HAP-1 (cell line): ENCODE results near the gene GPC3.

Experiments used
- DNase-seq, 2 experiments: peaks; one replicate each; pipeline ENCODE4 v3.0.0-alpha.2; 2016 to 2020; ENCODE audit warnings: low spot score in 2 of 2
- H3K27me3 ChIP-seq: fragments of 250-450 bp; sonication (Bioruptor Pico); 2 replicates; pipeline ENCODE4 v1.5.1; 2020; ENCODE audit warnings: low read depth, mild to moderate bottlenecking, moderate library complexity
- H3K36me3 ChIP-seq: fragments of 250-450 bp; sonication (Bioruptor Pico); replicated peaks from 2 replicates; pipeline ENCODE4 v1.5.1; 2020; ENCODE audit warnings: mild to moderate bottlenecking
- H3K4me1 ChIP-seq: fragments of 250-450 bp; sonication (Bioruptor Pico); 2 replicates; pipeline ENCODE4 v1.5.1; 2020; ENCODE audit warnings: mild to moderate bottlenecking
- H3K4me3 ChIP-seq: fragments of 250-450 bp; sonication (Bioruptor Pico); 2 replicates; pipeline ENCODE4 v1.5.1; 2020; ENCODE audit warnings: mild to moderate bottlenecking, moderate library complexity
- H3K9me3 ChIP-seq: fragments of 250-450 bp; sonication (Bioruptor Pico); 2 replicates; pipeline ENCODE4 v1.5.1; 2020; ENCODE audit warnings: mild to moderate bottlenecking, moderate library complexity
- in situ Hi-C: fragments of 300-500 bp; cut with MboI; formaldehyde crosslinking; loops from 3 replicates; pipeline ENCODE4 v1.14.3; 2020; ENCODE audit warnings: low sequenced_read_pairs, inconsistent platforms, mixed read lengths

GPC3 gene

DNA sequence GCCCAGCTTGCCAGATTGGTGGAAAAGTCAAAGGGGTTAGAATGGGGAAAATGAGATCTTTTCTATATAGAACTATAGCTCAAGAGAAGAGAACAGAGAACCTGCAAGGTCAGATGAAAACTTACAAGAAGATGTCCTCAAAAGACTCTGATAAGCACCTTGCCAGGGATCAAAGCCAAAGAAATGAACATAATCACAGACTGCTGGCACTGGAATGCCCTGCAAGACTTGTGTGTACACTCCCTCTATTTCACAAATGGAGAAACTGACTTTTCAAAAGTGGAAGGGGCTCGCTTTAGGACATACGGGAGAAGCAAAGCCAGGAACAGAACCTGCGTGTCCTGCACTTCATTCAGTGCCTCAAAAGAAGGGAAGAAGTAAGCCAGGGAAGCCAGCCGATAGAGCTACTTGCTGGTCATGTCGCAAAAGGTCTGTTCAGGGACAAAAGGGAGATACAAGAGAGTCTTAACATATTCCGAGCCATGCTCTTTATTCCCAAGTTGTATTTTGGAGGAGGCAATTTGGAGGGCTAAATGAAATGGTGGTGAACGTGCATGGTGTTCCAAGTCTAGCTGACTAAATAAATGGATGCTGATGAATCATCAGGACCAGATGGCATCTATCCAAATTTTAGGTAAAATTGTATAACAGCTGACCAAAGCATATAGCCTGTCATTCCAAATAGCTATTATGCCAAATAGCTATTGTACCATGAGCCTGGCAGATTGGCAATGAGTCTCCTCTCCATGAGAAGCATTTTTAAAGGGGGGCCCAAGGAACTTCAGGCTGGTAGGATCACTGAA lies 394.5 kb downstream of the GPC3 start:
- no peak for DNase-seq
- Histone ChIP-seq H3K9me3 (no peaks in the 10 kb centered on the region), H3K4me1 (no peaks in the 10 kb centered on the region), H3K27me3 (no peaks in the 10 kb centered on the region), H3K4me3 (no peak overlapping the region), H3K36me3 (peaks cover 24% of the 10 kb centered on the region)
- in situ Hi-C loops: no loop called here

DNA sequence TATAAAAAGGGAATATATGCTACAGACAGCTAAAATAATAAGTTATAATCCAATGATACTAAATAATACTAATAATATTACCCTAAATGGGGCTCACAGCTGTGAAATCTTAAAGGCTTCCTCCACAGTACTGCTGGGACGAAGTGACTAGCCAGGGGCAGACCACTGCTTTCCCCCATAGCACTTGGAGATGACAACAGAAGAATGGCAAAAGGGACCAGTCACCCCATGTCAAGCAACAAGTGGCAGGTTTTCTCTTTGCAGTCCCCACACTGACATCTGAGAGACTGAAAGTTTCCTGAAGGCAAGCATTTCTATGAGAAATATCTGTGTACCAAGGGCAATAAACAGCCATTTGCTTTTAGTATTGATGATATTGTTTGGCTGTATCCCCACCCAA lies 396.6 kb downstream of the GPC3 start:
- in situ Hi-C loops: no loop called here
- Histone ChIP-seq H3K27me3 (no peaks in the 10 kb centered on the region), H3K4me3 (no peak overlapping the region), H3K9me3 (no peaks in the 10 kb centered on the region), H3K36me3 (peaks cover 21% of the 10 kb centered on the region), H3K4me1 (no peaks in the 10 kb centered on the region)
- no peak for DNase-seq

DNA sequence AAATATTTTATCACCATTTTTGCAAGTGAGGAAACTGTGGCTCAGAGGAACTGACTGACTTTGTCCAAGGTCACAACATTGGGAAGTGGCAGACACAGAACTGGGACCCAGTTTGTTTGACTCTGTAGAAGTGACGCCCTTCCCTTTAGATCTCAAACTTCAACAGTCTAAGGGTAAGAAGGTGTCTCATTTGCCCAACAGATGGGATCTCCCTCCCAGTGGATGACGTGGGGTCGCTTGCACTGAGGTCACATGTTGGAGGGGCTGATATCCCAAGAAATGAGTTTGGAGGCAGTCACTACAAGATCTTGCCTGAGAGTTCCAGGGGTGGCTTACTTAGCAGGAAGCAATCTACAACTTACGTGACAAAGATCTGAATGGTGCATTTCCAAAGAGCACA lies 397.6 kb downstream of the GPC3 start:
- H3K36me3 ChIP-seq: peaks cover 17% of the 10 kb centered on the region
- in situ Hi-C loops: no loop called here
- H3K9me3 ChIP-seq: no peaks in the 10 kb centered on the region
- H3K4me3 ChIP-seq: no peak overlapping the region
- no peaks in the 10 kb centered on the region for H3K27me3 ChIP-seq
- DNase-seq: no peak
- no peaks in the 10 kb centered on the region for H3K4me1 ChIP-seq

DNA sequence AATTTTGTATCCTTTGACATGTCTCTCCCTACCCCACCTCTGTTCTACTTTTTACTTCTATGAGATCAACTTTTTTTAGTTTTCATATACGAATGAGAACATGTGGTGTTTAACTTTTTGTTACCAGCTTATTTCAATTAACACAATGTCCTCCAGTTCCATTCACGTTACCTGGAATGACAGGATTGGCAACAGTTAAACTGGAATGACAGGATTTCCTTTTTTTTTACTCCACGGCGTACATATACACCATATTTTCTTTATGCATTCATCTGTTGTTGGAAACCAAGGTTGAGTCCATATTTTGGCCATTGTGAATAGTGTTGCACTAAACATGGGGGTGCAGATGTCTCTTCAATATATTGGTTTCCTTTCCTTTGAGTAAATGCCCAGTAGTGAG lies 398.3 kb downstream of the GPC3 start:
- DNase-seq: no peak
- Histone ChIP-seq H3K4me3 (no peak overlapping the region), H3K27me3 (no peaks in the 10 kb centered on the region), H3K9me3 (no peaks in the 10 kb centered on the region), H3K4me1 (no peaks in the 10 kb centered on the region), H3K36me3 (peaks cover 11% of the 10 kb centered on the region; the same call in 1 of the 2 replicates)
- in situ Hi-C loops: no loop called here

DNA sequence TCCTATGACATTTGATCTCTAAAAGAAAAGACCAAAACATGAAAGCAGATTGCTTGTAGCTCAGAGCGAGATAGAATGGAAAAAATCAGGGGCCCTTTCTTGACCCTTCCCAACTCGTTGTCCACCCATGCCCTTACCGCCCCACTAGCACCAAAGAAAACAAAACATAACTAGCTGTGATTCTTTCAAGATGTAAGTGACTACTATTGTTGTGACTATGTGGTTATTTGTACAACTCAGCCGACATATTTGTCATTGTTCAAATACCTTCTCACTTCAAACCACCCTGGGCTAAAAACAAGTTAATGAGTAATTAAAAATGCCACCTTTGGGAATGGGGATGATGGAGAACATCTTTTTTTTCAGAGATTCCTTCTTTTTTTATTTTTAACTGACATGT lies 399.0 kb downstream of the GPC3 start:
- H3K36me3 ChIP-seq: peaks cover 10% of the 10 kb centered on the region; the same call in 1 of the 2 replicates
- no peaks in the 10 kb centered on the region for H3K27me3 ChIP-seq
- no peak overlapping the region for H3K4me3 ChIP-seq
- H3K4me1 ChIP-seq: no peaks in the 10 kb centered on the region
- no peaks in the 10 kb centered on the region for H3K9me3 ChIP-seq
- DNase-seq: no peak
- in situ Hi-C loops: no loop called here

DNA sequence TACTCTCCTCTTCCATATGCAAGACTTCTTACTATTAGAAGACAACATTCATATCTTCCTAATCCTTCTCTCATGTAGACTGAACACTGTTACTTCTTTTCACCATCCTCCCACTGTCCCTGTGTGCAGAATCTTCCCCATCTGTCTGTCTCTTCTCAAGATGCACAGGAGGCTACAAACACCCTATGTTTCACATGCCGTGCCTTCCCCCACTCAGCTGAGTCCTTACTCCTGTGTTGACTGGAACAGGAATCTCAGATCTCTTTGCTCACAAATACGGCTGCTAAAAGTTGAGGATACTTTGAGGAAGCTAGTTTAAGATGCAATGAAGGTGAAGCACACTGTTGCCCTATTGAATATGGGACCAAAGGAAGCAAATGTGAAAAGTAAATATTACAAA lies 401.6 kb downstream of the GPC3 start:
- Histone ChIP-seq H3K4me3 (no peak overlapping the region), H3K36me3 (peaks cover 3% of the 10 kb centered on the region), H3K27me3 (no peaks in the 10 kb centered on the region), H3K4me1 (no peaks in the 10 kb centered on the region), H3K9me3 (no peaks in the 10 kb centered on the region)
- no peak for DNase-seq
- in situ Hi-C loops: no loop called here

DNA sequence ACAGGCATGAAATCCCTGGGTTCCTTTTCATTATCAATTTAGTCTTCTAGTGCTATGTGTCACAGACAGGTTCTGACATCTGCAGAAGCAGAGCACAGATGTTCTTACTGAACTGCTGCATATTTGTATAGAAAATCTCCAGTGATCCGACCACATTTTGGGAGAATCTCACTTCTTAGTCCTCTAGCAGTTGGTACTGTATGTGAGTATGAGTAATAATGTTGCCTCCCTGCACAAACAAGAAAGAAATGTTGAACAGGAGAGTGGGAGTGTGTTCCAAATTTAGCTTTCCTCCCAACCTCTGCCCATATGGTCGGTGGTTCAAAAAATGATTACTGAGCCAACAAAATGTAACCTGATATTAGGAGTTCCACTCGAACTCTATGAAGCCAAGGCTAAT lies 404.8 kb downstream of the GPC3 start:
- no peaks in the 10 kb centered on the region for H3K9me3 ChIP-seq
- no peak overlapping the region for H3K4me3 ChIP-seq
- no peaks in the 10 kb centered on the region for H3K4me1 ChIP-seq
- peaks cover 5% of the 10 kb centered on the region; the same call in 1 of the 2 replicates for H3K36me3 ChIP-seq
- DNase-seq: no peak
- no peaks in the 10 kb centered on the region for H3K27me3 ChIP-seq
- in situ Hi-C loops: no loop called here

DNA sequence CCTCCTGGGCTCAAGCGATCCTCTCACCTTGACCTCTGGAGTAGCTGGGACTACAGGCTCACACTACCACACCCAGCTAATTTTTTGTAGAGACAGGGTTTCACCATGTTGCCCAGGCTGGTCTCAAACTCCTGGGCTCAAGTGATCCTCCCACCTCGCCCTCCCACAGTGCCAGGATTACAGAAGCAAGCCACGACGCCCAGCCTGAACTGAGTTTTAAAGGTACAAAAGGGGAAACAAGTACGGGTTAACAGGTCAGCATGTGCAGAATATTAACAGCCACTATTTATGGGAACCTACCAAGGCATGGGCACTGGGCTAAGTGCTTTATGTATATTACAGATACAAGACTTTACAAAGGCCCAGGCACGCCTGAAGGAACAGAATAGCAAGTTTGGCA lies 405.8 kb downstream of the GPC3 start:
- in situ Hi-C loops: no loop called here
- Histone ChIP-seq H3K36me3 (peaks cover 5% of the 10 kb centered on the region; the same call in 1 of the 2 replicates), H3K9me3 (no peaks in the 10 kb centered on the region), H3K4me1 (no peaks in the 10 kb centered on the region), H3K4me3 (no peak overlapping the region), H3K27me3 (no peaks in the 10 kb centered on the region)
- no peak for DNase-seq

DNA sequence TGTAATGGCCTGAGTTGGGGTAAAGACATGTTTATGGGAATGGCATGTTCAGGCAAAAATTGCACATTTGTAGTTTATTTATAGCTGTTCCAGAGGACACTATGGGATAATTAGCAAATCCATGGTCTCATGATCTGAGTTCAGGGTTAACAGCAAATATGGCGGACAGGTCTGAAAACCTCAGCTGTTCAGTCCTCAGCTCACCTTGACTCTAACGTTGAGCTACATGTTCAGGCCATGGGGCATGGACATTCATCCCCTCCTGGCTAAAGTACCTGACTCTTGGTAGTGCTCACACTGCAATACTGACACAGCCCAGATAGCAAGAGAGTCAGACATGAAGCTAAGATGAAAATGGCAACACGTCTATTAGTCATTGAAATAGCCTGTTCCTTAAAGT lies 408.5 kb downstream of the GPC3 start:
- Histone ChIP-seq H3K4me3 (no peak overlapping the region), H3K4me1 (no peaks in the 10 kb centered on the region), H3K27me3 (no peaks in the 10 kb centered on the region), H3K9me3 (no peaks in the 10 kb centered on the region), H3K36me3 (peaks cover 5% of the 10 kb centered on the region; the same call in 1 of the 2 replicates)
- in situ Hi-C loops: no loop called here
- no peak for DNase-seq

DNA sequence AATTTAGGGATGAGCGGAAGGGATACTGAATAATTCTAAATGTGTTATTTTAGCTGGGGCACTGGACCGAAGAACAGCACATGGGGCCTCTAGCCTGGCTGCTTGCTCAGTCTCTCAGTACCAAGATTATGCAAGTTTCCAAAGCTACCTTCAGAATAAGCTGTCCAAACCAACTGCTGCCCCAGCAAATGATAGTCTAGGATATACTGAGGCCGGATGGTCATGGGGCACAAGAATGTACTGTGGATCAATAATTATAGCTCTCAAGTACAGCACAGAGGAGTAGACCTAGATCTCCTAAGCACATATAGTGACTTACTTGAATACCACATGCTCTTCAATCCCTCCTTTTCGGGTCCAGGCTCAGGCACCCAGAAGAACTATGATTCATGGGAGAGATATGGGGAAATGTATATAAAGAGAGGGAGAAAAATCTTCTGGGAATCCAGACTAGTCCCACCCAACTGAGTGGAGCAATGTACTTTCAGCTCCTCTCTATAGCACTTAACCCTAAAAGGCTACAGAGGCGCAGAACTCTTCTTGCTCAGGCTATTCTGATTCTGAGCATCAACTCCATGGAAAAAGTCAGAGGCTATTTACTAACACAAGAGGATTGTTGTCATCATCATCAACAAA lies 409.8 kb downstream of the GPC3 start:
- no peak overlapping the region for H3K4me3 ChIP-seq
- no peaks in the 10 kb centered on the region for H3K9me3 ChIP-seq
- peaks cover 8% of the 10 kb centered on the region; the same call in 1 of the 2 replicates for H3K36me3 ChIP-seq
- H3K27me3 ChIP-seq: no peaks in the 10 kb centered on the region
- H3K4me1 ChIP-seq: no peaks in the 10 kb centered on the region
- in situ Hi-C loops: no loop called here
- DNase-seq: no peak

DNA sequence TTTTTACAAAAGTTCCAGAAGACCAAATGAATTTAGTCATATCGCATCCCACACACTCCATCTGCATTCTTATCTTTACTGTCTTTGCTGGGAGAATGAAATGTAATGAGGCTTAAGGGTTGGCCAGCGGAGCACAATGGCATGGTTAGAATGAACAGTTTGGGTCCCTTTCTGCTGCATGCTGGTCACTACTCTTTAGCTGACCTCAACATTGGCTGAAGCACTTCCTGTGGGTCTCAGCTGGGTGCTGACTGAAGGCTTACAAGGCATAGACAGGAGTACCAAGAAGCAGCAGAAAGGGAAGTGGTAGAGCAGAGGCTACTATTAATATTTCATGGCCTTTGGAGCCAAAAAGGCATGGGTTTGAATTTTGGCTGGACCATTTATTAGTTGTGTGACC lies 410.7 kb downstream of the GPC3 start:
- Histone ChIP-seq H3K36me3 (0 out of 2 replicates have a peak, but pooled peaks cover 8% of the 10 kb centered on the region), H3K4me3 (no peak overlapping the region), H3K4me1 (no peaks in the 10 kb centered on the region), H3K27me3 (no peaks in the 10 kb centered on the region), H3K9me3 (no peaks in the 10 kb centered on the region)
- DNase-seq: no peak
- in situ Hi-C loops: no loop called here

DNA sequence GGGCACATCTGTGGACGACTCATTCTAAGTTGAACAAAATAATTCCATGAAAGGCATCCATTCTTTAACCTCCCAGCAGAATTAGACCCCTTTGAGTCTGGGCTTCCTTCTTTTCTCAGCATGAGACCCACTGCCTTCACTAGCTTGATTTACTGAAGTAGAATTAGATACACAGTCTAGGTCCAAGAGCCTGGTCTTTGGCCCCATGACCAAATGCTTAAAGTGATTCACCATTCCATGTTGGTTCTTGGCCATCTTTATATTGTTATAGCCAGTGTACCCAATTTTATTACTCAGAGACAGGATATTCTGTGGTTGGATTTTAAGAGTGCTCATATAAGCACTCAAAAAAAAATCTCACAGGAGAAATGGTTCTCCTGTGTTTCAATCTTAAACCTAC lies 414.8 kb downstream of the GPC3 start:
- DNase-seq: no peak
- no peaks in the 10 kb centered on the region for H3K9me3 ChIP-seq

DNA sequence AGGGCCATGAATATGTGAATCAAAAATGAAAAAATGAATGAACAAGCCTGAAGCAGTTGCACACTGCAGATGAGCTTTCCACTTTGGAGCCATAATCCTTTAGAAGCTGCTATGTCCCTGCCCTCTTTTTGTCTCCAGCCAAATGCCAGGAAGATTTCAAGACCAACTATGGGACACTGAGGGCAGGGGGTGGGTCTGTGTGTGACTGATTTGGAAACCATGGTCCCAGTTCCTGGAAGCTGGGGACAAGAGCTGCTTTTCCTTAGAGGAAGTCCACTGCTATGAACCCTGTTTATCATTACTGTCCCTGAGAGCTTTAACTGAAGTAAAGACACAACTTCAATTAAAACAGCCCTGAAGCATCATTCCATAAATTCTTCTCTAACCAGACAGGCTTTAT lies 416.2 kb downstream of the GPC3 start:
- Histone ChIP-seq H3K36me3 (0 out of 2 replicates have a peak, but pooled peaks cover 6% of the 10 kb centered on the region), H3K4me3 (no peak overlapping the region), H3K9me3 (no peaks in the 10 kb centered on the region), H3K27me3 (no peaks in the 10 kb centered on the region), H3K4me1 (peaks cover under 1% of the 10 kb centered on the region)
- in situ Hi-C loops: no loop called here
- no peak for DNase-seq

More for the DNA sequence above, 414.8 kb downstream of the GPC3 start:
- in situ Hi-C loops: no loop called here
- Histone ChIP-seq H3K4me3 (no peak overlapping the region), H3K4me1 (no peaks in the 10 kb centered on the region), H3K36me3 (0 out of 2 replicates have a peak, but pooled peaks cover 4% of the 10 kb centered on the region), H3K27me3 (no peaks in the 10 kb centered on the region)

DNA sequence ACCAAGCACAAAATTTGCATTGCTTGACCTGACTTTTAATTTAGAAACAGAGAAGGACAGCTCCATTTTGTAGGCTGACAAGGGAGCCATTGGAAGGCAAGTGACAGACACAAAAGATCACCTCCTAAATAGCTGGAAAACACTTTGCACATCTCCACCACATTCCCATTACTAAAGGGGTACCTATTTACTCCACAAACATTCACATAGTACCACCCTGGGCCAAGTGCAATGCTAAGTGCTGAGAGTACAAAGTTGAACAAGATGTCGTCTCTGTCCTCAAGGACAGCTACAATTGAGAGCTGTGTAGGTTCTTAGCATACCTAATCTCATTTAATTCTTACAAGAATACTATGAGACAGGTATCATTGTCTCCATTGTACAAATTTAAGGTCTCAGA lies 417.3 kb downstream of the GPC3 start:
- DNase-seq: no peak
- Histone ChIP-seq H3K36me3 (0 out of 2 replicates have a peak, but pooled peaks cover 6% of the 10 kb centered on the region), H3K4me1 (peaks cover 11% of the 10 kb centered on the region), H3K4me3 (no peak overlapping the region), H3K9me3 (no peaks in the 10 kb centered on the region), H3K27me3 (no peaks in the 10 kb centered on the region)
- in situ Hi-C loops: no loop called here
